ENCODE results near the gene C11orf16. TPM values are rescaled to one million over a fixed set of nuclear protein-coding genes. Genes with fewer than 3 reads are reported as not detected.

C11orf16 gene
- total RNA-seq, 2 donors from 2014 or later = not detected

GRCh38 chr11:8873741-8874405 lies 58.9 kb downstream of the C11orf16 start:
- no peaks in the 10 kb centered on the region for H3K4me1 ChIP-seq (replicated peaks)
- TF ChIP-seq CTCF (IDR thresholded peaks at IDR 0.05) (no peak), POLR2A (IDR thresholded peaks at IDR 0.05) (no peak), POLR2AphosphoS5 (IDR thresholded peaks at IDR 0.05) (no peak)
- no peak overlapping the region for H3K4me3 ChIP-seq
- DNase-seq (ENCODE audit: low spot score) = no peak
- H3K27me3 ChIP-seq (replicated peaks; ENCODE audit: insufficient read depth) = no peaks in the 10 kb centered on the region
- no peaks in the 10 kb centered on the region for H3K9me3 ChIP-seq
- H3K36me3 ChIP-seq = no peaks in the 10 kb centered on the region
- 71% methylated on average over 6 of the region's 6 CpGs for WGBS
- intact Hi-C loops (cut with DNase I) = loop anchor here (5.0 kb wide), 1 partner anchor 38 kb away; the partner anchor contains the start of gene AKIP1
- H3K27ac ChIP-seq = no peak overlapping the region

- Histone ChIP-seq H3K4me3 (no peak overlapping the region), H3K4me1 (replicated peaks) (no peaks in the 10 kb centered on the region), H3K36me3 (no peaks in the 10 kb centered on the region), H3K27ac (peak overlapping the region; percentile 82 to 87), H3K27me3 (replicated peaks; ENCODE audit: insufficient read depth) (no peaks in the 10 kb centered on the region), H3K9me3 (no peaks in the 10 kb centered on the region)
- 23% methylated on average over 6 of the region's 6 CpGs for WGBS
- intact Hi-C loops (cut with DNase I) = loop anchor here (5.0 kb wide), 1 partner anchor 40 kb away; the partner anchor contains the start of gene AKIP1
- no peak for TF ChIP-seq CTCF (IDR thresholded peaks at IDR 0.05)
- TF ChIP-seq POLR2AphosphoS5 (IDR thresholded peaks at IDR 0.05) = no peak
- no peak for TF ChIP-seq POLR2A (IDR thresholded peaks at IDR 0.05)
- no peak for DNase-seq (ENCODE audit: low spot score)
Observed at GRCh38 chr11:8871962-8872361, 60.8 kb downstream of the C11orf16 start.

GRCh38 chr11:8871171-8871775 lies 61.5 kb downstream of the C11orf16 start:
- TF ChIP-seq POLR2A (IDR thresholded peaks at IDR 0.05) = no peak
- peak; percentile 53 for TF ChIP-seq POLR2AphosphoS5 (IDR thresholded peaks at IDR 0.05)
- TF ChIP-seq CTCF (IDR thresholded peaks at IDR 0.05) = no peak
- no peaks in the 10 kb centered on the region for H3K27me3 ChIP-seq (replicated peaks; ENCODE audit: insufficient read depth)
- H3K4me1 ChIP-seq (replicated peaks) = no peaks in the 10 kb centered on the region
- 2% methylated on average over 27 of the region's 27 CpGs for WGBS
- DNase-seq (ENCODE audit: low spot score) = peak; percentile 37
- H3K9me3 ChIP-seq = no peaks in the 10 kb centered on the region
- peak overlapping the region; percentile 70 to 81 for H3K4me3 ChIP-seq
- intact Hi-C loops (cut with DNase I) = loop anchor here (5.0 kb wide), 1 partner anchor 41 kb away; the partner anchor contains the start of gene AKIP1
- H3K36me3 ChIP-seq = no peaks in the 10 kb centered on the region
- H3K27ac ChIP-seq = peak overlapping the region; percentile 82 to 87

DNA sequence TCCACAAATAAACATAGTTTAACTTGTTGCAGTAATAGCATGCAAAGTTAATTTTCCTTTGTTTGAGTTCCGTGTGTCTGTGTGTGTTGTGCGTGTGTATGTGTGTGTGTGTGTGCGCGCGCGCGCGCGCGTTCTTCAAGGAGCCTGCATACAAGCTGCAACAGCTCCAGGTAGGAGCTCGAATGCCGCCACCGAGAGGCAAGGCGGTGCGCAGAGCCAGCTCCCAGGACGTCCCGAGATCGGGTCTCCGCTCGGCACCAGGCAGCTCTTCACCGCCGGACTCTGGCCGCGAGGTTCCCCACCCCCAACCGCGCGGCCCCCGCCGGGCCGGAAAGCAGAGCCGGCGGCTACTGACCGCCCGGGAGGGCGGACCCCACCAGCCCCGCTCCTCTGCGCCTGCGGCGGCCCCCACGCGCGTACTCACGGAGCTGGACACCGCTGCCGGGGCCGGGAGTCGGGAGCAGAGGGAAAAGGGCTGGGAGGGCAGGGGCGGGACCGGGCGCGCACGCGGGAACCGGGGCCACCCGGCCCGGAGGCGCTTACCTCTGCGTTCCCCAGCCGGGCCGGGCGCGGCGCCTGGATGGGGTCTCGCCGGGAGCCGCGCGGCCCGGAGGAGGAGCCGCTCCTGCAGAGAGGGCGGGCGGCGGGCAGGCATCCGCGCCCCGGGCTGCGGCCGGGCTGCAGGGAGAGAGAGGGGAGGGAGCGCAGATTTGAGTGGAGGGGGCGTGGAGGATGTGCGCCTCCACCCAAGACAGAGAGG lies 62.2 kb downstream of the C11orf16 start:
- Histone ChIP-seq H3K27ac (peak overlapping the region; percentile 82 to 87), H3K4me1 (replicated peaks) (no peaks in the 10 kb centered on the region), H3K27me3 (replicated peaks; ENCODE audit: insufficient read depth) (no peaks in the 10 kb centered on the region), H3K4me3 (peak overlapping the region; percentile 70 to 81), H3K36me3 (no peaks in the 10 kb centered on the region), H3K9me3 (no peaks in the 10 kb centered on the region)
- DNase-seq (ENCODE audit: low spot score) = peak; percentile 68
- under 1% methylated on average over 45 of the region's 81 CpGs for WGBS
- intact Hi-C loops (cut with DNase I) = loop anchor here (5.0 kb wide), 1 partner anchor 42 kb away; the partner anchor contains the start of gene AKIP1
- TF ChIP-seq CTCF (IDR thresholded peaks at IDR 0.05) (no peak), POLR2AphosphoS5 (IDR thresholded peaks at IDR 0.05) (peak; percentile 35)

Small RNAs within 50 kb of the gene (small RNA-seq; reads per million reads assigned to genes)
- 0 reads per million in 2 donors for gene RF00019

Other genes with a start within 250 kb of the C11orf16 start
- 10 to 100 TPM; 23.8 to 47.1 TPM for gene AKIP1, start 21.8 kb downstream of the C11orf16 start, total RNA-seq
- not detected for gene ASCL3, start 10.1 kb upstream of the C11orf16 start, total RNA-seq
- gene TMEM9B, start 31.5 kb upstream of the C11orf16 start, total RNA-seq = 10 to 100 TPM; 51.3 to 58.9 TPM
- 1 to 10 TPM in 1 of 2 donors, under 1 TPM in 1; 0.27 to 6.0 TPM for gene NRIP3, start 71.1 kb upstream of the C11orf16 start, total RNA-seq
- gene SCUBE2, start 158.7 kb upstream of the C11orf16 start, total RNA-seq = 100 to 1,000 TPM in 1 of 2 donors, 10 to 100 TPM in 1; 69.8 to 149 TPM